Kidney epithelial cell (primary cell): Measurements from ENCODE around the gene ACOT6. TPM values are rescaled to one million over a fixed set of nuclear protein-coding genes. Genes with fewer than 3 reads are reported as not detected.

ENCODE experiments used
- DNase-seq: peaks from one replicate; pipeline ENCODE4 v3.0.0-alpha.2; 2010; ENCODE audit warnings: low read depth
- H3K27me3 ChIP-seq: 2 replicates; pipeline ENCODE4 v1.6.0; 2011; ENCODE audit warnings: low read length; ENCODE audit not compliant: control insufficient read depth, insufficient read depth
- H3K36me3 ChIP-seq: 2 replicates; pipeline ENCODE4 v1.5.1; 2011; ENCODE audit warnings: low read length; ENCODE audit not compliant: control insufficient read depth, insufficient read depth
- H3K4me3 ChIP-seq: 2 replicates; pipeline ENCODE4 v1.5.1; 2011; ENCODE audit warnings: low read depth, mild to moderate bottlenecking, control low read depth, low read length
- total RNA-seq: library from RNA; depleted of rRNA; stranded (reverse); fragments of >200 nt; gene quantifications from 2 replicates; pipeline ENCODE4 v1.2.3, GENCODE V29; 2015
- TF ChIP-seq, protein P1 (sequence below): IDR thresholded peaks from 2 replicates; pipeline ENCODE4 v1.5.1; 2011; ENCODE audit warnings: mild to moderate bottlenecking, moderate library complexity, low read length, control low read depth, inconsistent platforms; ENCODE audit not compliant: insufficient read depth, poor library complexity, severe bottlenecking

The ACOT6 gene
- total RNA-seq, 1 donor from 2014 or later = not detected

DNA sequence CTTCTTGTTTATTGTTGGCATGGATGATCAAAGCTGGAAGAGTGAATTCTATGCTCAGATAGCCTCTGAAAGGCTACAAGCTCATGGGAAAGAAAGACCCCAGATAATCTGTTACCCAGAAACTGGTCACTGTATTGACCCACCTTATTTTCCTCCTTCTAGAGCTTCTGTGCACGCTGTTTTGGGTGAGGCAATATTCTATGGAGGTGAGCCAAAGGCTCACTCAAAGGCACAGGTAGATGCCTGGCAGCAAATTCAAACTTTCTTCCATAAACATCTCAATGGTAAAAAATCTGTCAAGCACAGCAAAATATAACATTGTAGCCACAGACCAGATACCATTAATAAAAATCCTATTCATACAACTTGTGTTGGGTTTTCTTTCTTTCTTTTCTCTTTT is 7.2 kb downstream of the ACOT6 start:
- H3K27me3 ChIP-seq = no peaks in the 10 kb centered on the region
- TF ChIP-seq, protein P1, sequence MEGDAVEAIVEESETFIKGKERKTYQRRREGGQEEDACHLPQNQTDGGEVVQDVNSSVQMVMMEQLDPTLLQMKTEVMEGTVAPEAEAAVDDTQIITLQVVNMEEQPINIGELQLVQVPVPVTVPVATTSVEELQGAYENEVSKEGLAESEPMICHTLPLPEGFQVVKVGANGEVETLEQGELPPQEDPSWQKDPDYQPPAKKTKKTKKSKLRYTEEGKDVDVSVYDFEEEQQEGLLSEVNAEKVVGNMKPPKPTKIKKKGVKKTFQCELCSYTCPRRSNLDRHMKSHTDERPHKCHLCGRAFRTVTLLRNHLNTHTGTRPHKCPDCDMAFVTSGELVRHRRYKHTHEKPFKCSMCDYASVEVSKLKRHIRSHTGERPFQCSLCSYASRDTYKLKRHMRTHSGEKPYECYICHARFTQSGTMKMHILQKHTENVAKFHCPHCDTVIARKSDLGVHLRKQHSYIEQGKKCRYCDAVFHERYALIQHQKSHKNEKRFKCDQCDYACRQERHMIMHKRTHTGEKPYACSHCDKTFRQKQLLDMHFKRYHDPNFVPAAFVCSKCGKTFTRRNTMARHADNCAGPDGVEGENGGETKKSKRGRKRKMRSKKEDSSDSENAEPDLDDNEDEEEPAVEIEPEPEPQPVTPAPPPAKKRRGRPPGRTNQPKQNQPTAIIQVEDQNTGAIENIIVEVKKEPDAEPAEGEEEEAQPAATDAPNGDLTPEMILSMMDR = no peak

GRCh38 chr14:73620268-73620667 is 8.0 kb downstream of the ACOT6 start:
- no peak overlapping the region for H3K4me3 ChIP-seq
- DNase-seq = no peak

More for the DNA sequence above, 7.2 kb downstream of the ACOT6 start:
- Histone ChIP-seq H3K4me3 (no peak overlapping the region), H3K36me3 (no peaks in the 10 kb centered on the region)
- no peak for DNase-seq

DNA sequence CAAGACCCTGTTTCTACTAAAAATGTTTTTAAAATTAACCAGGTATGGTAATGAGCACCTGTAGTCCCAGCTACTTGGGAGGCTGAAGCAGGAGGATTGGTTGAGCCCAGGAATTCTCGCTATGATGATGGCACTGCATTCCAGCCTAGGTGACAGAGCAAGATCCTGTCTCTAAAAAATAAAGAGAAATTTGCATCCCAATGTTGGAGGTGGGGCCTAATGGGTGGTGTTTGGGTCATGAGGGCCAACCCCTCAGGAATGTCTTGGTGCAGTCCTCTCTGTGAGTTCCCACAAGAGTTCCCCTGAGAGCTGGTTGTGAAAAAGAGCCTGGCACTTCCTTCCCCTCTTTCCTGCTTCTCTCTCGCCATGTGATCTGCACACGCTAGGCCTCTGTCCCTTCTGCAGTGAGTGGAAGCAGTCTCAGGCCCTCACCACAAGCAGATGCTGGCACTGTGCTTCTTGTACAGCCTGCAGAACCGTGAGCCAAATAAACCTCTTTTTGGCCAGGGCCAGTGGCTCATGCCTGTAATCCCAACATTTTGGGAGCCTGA is 11.3 kb downstream of the ACOT6 start:
- no peaks in the 10 kb centered on the region for H3K27me3 ChIP-seq
- TF ChIP-seq, protein P1 = no peak
- no peak overlapping the region for H3K4me3 ChIP-seq
- no peak for DNase-seq
- H3K36me3 ChIP-seq = no peaks in the 10 kb centered on the region

More at GRCh38 chr14:73620268-73620667, 8.0 kb downstream of the ACOT6 start:
- TF ChIP-seq, protein P1 = no peak
- H3K36me3 ChIP-seq = no peaks in the 10 kb centered on the region
- H3K27me3 ChIP-seq = no peaks in the 10 kb centered on the region

DNA sequence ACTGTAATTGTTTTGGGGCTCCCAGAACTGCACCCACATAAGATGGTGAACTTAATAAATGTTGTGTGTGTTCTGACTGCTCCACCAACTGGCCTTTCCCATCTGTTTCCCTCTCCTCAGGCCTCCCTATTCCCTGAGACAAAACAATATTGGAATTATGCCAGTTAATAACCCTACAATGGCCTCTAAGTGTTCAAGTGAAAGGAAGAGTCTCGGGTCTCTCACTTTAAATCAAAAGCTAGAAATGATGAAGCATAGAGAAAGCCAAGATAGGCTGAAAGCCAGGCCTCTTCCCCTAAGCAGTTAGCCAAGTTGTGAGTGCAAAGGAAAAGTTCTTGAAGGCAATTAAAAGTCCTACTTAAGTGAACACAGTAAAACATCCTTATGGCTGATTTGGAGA is 13.4 kb downstream of the ACOT6 start:
- Histone ChIP-seq H3K27me3 (no peaks in the 10 kb centered on the region), H3K36me3 (no peaks in the 10 kb centered on the region), H3K4me3 (no peak overlapping the region)
- TF ChIP-seq, protein P1 = no peak
- DNase-seq = no peak

GRCh38 chr14:73627151-73627558 is 14.8 kb downstream of the ACOT6 start:
- no peak overlapping the region for H3K4me3 ChIP-seq
- TF ChIP-seq, protein P1 = no peak
- no peaks in the 10 kb centered on the region for H3K36me3 ChIP-seq
- no peak for DNase-seq
- H3K27me3 ChIP-seq = no peaks in the 10 kb centered on the region
